ENCODE data around the gene DLGAP4. TPM values are rescaled to one million over a fixed set of nuclear protein-coding genes. Genes with fewer than 3 reads are reported as not detected.

The DLGAP4 gene
- total and polyA plus RNA-seq, 2 of the 13 experiments (the other 11 are each of a cell fraction or from before 2014, with no cell fraction given), result 15.2 to 26.7 TPM

DNA sequence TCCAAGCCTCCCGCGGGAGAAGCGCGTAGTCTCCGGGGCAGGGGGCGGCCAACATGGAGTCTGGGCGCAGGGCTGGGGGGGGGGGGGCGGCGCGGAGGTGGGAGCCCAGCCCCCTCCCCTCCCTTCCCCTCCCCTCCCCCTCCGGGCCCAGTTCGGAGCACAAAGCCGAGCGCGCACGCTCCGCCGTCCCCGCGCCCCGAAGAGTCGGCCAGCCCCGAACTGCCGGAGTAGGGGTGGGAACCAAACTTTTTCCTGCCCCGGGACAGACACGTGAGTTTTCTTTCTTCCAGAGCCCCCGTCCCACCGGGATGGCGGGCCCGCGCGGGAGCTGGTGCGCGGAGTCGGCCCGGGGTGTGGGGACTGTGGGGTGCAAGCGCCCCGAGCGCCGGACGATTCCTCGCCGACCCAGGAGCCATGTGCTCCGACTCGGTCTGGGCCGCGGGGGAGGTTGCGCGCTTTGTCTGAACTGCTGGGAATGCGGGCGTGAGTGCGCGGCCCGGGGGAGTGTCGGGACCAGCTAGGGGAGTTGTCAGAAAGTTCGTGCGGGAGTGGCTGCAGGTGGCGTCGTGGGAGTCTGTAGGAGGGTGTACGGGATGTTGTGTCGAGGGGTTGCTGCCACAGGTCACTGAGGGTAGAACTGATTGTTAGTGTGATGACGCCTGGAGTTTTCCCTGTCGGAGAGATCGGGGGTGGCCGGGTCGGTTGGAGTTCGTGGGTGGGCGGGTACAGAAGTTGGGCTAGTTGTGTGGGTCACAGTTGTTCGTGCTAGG lies 268.4 kb downstream of the DLGAP4 start (continued):
- TF ChIP-seq SP2 (CRISPR knock-in tag; IDR thresholded peaks at IDR 0.05) (peak; percentile 61), SNAPC2 (CRISPR knock-in tag; IDR thresholded peaks at IDR 0.05) (no peak), ZNF883 (CRISPR knock-in tag; IDR thresholded peaks at IDR 0.05; ENCODE audit: not compliant biosample characterization) (peak; percentile 93), POLR2G (IDR thresholded peaks at IDR 0.05; ENCODE audit: low read depth, low read length) (peak; percentile 75), FOSL2 (CRISPR knock-in tag; IDR thresholded peaks at IDR 0.05) (peak; percentile 42; the same call in 1 of the 2 replicates), ARHGAP35 (CRISPR knock-in tag; IDR thresholded peaks at IDR 0.05; ENCODE audit: borderline replicate concordance) (peak; percentile 81), ZNF230 (CRISPR knock-in tag; IDR thresholded peaks at IDR 0.05) (peak; percentile 80), ZBTB46 (CRISPR knock-in tag; IDR thresholded peaks at IDR 0.05; ENCODE audit: borderline replicate concordance) (no peak), ZNF773 (CRISPR knock-in tag; IDR thresholded peaks at IDR 0.05; ENCODE audit: borderline replicate concordance) (peak; percentile 74; the same call in 1 of the 2 replicates), SMAD3 (CRISPR knock-in tag; IDR thresholded peaks at IDR 0.05) (0 out of 2 replicates have a peak, but pooled peaks have one; percentile 10), ZNF20 (CRISPR knock-in tag; IDR thresholded peaks at IDR 0.05) (peak; percentile 88), KLF15 (CRISPR knock-in tag; IDR thresholded peaks at IDR 0.05; ENCODE audit: borderline replicate concordance) (peak; percentile 52; the same call in 1 of the 2 replicates), ZNF550 (CRISPR knock-in tag; IDR thresholded peaks at IDR 0.05; ENCODE audit: borderline replicate concordance) (peak; percentile 85; the same call in 1 of the 2 replicates), SRY (CRISPR knock-in tag; IDR thresholded peaks at IDR 0.05) (peak; percentile 82; the same call in 1 of the 2 replicates), ZNF276 (CRISPR knock-in tag; IDR thresholded peaks at IDR 0.05; ENCODE audit: low read depth) (no peak; the same call in 1 of the 2 replicates), NAIF1 (CRISPR knock-in tag; IDR thresholded peaks at IDR 0.05; ENCODE audit: borderline replicate concordance) (no peak), STAT5B (CRISPR knock-in tag; IDR thresholded peaks at IDR 0.05) (no peak), SNAI1 (CRISPR knock-in tag; IDR thresholded peaks at IDR 0.05; ENCODE audit: borderline replicate concordance) (peak; percentile 79; the same call in 1 of the 2 replicates), ZNF850 (CRISPR knock-in tag; conservative IDR thresholded peaks at IDR 0.05) (no peak)
- TF ChIP-seq, protein P1, sequence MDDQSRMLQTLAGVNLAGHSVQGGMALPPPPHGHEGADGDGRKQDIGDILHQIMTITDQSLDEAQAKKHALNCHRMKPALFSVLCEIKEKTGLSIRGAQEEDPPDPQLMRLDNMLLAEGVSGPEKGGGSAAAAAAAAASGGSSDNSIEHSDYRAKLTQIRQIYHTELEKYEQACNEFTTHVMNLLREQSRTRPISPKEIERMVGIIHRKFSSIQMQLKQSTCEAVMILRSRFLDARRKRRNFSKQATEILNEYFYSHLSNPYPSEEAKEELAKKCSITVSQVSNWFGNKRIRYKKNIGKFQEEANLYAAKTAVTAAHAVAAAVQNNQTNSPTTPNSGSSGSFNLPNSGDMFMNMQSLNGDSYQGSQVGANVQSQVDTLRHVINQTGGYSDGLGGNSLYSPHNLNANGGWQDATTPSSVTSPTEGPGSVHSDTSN (CRISPR knock-in tag; IDR thresholded peaks at IDR 0.05; ENCODE audit: borderline replicate concordance), result 0 out of 2 replicates have a peak, but pooled peaks have one; percentile 30
- TF ChIP-seq, protein P2, sequence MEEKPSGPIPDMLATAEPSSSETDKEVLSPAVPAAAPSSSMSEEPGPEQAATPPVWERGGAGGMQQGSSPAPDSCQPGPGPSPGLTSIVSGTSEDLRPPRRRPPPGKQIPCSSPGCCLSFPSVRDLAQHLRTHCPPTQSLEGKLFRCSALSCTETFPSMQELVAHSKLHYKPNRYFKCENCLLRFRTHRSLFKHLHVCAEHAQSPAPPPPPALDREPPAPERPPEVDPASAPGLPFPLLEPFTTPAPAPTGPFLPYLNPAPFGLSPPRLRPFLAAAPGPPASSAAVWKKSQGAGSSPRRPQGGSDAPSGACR (CRISPR knock-in tag; IDR thresholded peaks at IDR 0.05), result no peak; the same call in 1 of the 2 replicates
- TF ChIP-seq, protein P3, sequence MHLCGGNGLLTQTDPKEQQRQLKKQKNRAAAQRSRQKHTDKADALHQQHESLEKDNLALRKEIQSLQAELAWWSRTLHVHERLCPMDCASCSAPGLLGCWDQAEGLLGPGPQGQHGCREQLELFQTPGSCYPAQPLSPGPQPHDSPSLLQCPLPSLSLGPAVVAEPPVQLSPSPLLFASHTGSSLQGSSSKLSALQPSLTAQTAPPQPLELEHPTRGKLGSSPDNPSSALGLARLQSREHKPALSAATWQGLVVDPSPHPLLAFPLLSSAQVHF (CRISPR knock-in tag; IDR thresholded peaks at IDR 0.05), result peak; percentile 90; the same call in 1 of the 2 replicates

Measured in HepG2 (cell line).